Osteocyte (in vitro differentiated cells): ENCODE data around the gene TSHZ3. TPM values are rescaled to one million over a fixed set of nuclear protein-coding genes. Genes with fewer than 3 reads are reported as not detected.

Experiments
- DNase-seq: peaks from one replicate; pipeline ENCODE4 v3.0.0; 2021; ENCODE audit warnings: mixed read lengths; ENCODE audit not compliant: unreplicated experiment; ENCODE audit errors: extremely low spot score
- H3K27ac Mint-ChIP-seq: one replicate; pipeline ENCODE4 v1.8.0; 2021; ENCODE audit warnings: mild to moderate bottlenecking, mixed read lengths; ENCODE audit not compliant: unreplicated experiment
- H3K27me3 Mint-ChIP-seq: one replicate; pipeline ENCODE4 v1.8.0; 2021; ENCODE audit warnings: mixed read lengths; ENCODE audit not compliant: unreplicated experiment
- H3K36me3 Mint-ChIP-seq: one replicate; pipeline ENCODE4 v1.8.0; 2021; ENCODE audit warnings: mixed read lengths; ENCODE audit not compliant: unreplicated experiment
- H3K4me1 Mint-ChIP-seq: one replicate; pipeline ENCODE4 v1.8.0; 2021; ENCODE audit warnings: mixed read lengths; ENCODE audit not compliant: unreplicated experiment
- H3K4me3 Mint-ChIP-seq: one replicate; pipeline ENCODE4 v1.8.0; 2021; ENCODE audit warnings: mild to moderate bottlenecking, moderate library complexity, mixed read lengths; ENCODE audit not compliant: unreplicated experiment
- H3K9me3 Mint-ChIP-seq: one replicate; pipeline ENCODE4 v1.8.0; 2021; ENCODE audit warnings: mixed read lengths; ENCODE audit not compliant: unreplicated experiment
- CTCF ChIP-seq: fragments of 200-600 bp; sonication (generic); IDR thresholded peaks from 2 replicates; pipeline ENCODE4 v1.5.0; 2021; ENCODE audit warnings: antibody characterized with exemption, mild to moderate bottlenecking, moderate library complexity
- total RNA-seq: library from RNA; stranded (reverse); gene quantifications from 2 replicates; pipeline ENCODE4 v1.2.1, GENCODE V29; 2021

Gene TSHZ3
- total RNA-seq, 1 donor from 2014 or later = 10.7 TPM

- no peaks in the 10 kb centered on the region for H3K9me3 Mint-ChIP-seq
- no peak overlapping the region for H3K4me3 Mint-ChIP-seq
- TF ChIP-seq CTCF = no peak
- no peak for DNase-seq
- no peaks in the 10 kb centered on the region for H3K27me3 Mint-ChIP-seq
- H3K36me3 Mint-ChIP-seq = no peaks in the 10 kb centered on the region
- H3K4me1 Mint-ChIP-seq = no peaks in the 10 kb centered on the region
- H3K27ac Mint-ChIP-seq = no peak overlapping the region
Observed at GRCh38 chr19:31303262-31303815, 45.9 kb downstream of the TSHZ3 start.

DNA sequence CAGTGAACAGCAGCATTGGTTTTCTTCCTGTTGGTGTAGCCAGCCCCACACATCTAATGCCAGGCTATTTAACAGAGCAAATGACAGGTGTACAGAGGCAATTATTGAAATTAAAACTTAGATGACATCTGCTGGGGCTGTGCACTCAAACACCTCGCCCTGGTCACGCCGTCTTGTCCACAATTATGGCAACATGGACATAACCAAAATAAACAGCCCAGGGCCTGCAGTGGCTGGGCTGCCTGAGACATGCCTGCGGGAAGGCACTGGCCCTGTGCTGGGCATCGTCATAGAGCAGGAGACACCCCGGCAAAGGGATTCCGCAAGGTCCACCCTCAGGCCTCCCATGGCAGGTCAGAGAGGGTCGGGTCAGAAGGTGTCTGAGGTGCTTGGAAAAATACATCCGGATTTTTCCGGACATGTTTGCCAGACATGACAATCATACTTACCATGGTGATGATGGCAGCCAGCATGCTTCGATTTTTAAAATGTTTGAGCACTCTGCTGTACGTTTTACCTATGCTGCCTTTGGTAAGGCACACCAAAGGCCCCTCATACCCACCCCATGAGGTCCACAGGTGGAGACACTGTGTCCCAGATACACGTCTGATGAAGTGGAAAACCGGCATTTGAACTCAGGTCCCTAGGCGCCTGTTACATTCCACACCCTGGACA is 47.8 kb downstream of the TSHZ3 start:
- no peak for DNase-seq
- H3K36me3 Mint-ChIP-seq = no peaks in the 10 kb centered on the region
- no peaks in the 10 kb centered on the region for H3K4me1 Mint-ChIP-seq
- no peaks in the 10 kb centered on the region for H3K9me3 Mint-ChIP-seq
- no peak overlapping the region for H3K4me3 Mint-ChIP-seq
- no peaks in the 10 kb centered on the region for H3K27me3 Mint-ChIP-seq
- TF ChIP-seq CTCF = no peak
- H3K27ac Mint-ChIP-seq = no peak overlapping the region

DNA sequence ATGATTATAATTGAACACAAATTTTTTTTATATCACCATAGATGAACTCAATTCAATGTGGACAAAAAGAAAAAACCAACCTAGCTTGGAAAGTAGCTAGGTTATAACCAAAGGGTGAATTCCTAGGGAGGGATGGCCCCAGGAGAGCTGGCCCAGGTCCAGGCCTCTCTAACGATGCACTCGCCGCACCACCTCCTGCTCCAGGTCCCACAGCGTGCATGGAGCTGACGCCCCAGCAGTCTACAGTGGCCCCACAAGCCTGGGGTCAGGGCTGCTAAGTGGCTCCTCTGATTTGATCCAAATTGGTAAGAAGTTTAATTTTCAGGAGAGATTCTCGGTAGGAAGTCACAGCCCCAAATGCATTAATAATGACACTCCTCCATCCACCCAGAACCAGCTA is 48.8 kb downstream of the TSHZ3 start:
- DNase-seq = no peak
- Mint-ChIP-seq H3K9me3 (no peaks in the 10 kb centered on the region), H3K36me3 (peaks cover 3% of the 10 kb centered on the region), H3K4me1 (no peaks in the 10 kb centered on the region), H3K4me3 (no peak overlapping the region), H3K27ac (no peak overlapping the region), H3K27me3 (no peaks in the 10 kb centered on the region)
- no peak for TF ChIP-seq CTCF

DNA sequence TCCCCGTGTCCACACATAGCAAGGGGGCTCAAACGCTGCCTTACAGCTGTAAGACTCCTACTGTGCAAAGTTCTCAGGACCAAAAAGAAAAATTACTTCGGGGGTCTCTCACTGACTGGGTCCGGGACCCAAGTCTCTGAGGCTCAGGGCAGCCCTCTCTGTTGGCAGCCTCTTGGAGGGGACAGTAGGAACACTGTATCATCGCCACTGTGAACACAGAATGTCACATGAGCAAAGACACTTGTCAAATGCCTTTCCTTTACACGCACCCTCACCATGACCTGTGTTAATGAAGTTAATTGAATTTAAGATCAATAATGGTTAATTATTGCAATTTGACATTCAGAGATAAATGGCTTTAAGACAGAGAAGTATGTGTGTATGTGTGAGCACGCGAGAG is 49.6 kb downstream of the TSHZ3 start:
- DNase-seq = no peak
- H3K27me3 Mint-ChIP-seq = no peaks in the 10 kb centered on the region
- H3K4me3 Mint-ChIP-seq = no peak overlapping the region
- peaks cover 3% of the 10 kb centered on the region for H3K36me3 Mint-ChIP-seq
- H3K27ac Mint-ChIP-seq = no peak overlapping the region
- no peak for TF ChIP-seq CTCF
- H3K9me3 Mint-ChIP-seq = no peaks in the 10 kb centered on the region
- H3K4me1 Mint-ChIP-seq = no peaks in the 10 kb centered on the region

DNA sequence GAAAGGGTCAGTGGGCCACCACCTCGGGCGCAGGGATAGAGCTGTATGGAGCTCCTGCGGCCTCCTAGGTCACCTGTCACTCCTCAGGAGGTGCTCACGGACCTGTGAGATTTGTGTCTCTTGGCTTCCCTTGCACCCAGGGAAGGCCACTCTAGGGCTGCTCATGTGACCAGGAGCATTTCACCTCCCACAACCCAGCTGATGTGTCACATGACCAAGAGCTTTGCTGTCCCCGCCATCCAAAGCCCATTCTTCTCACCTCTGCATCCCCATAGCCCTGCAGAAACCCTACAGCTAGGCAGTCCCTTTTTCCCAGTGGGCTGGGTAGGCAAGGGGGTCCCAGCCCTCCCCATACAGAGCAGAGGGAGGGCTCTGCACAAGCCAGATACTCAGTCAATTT is 51.2 kb downstream of the TSHZ3 start:
- H3K4me3 Mint-ChIP-seq = no peak overlapping the region
- TF ChIP-seq CTCF = no peak
- H3K27ac Mint-ChIP-seq = no peak overlapping the region
- H3K36me3 Mint-ChIP-seq = peaks cover 3% of the 10 kb centered on the region
- H3K4me1 Mint-ChIP-seq = no peaks in the 10 kb centered on the region
- H3K27me3 Mint-ChIP-seq = no peaks in the 10 kb centered on the region
- no peak for DNase-seq
- H3K9me3 Mint-ChIP-seq = no peaks in the 10 kb centered on the region
